Neural crest cell (in vitro differentiated cells): ENCODE data around the gene ATIC. TPM values are rescaled to one million over a fixed set of nuclear protein-coding genes. Genes with fewer than 3 reads are reported as not detected.

Source experiments
- DNase-seq: peaks from one replicate; pipeline ENCODE4 v3.0.0; 2021; ENCODE audit warnings: low read depth, mixed read lengths, low spot score
- H3K27ac Mint-ChIP-seq: one replicate; pipeline ENCODE4 v1.8.0; 2021; ENCODE audit warnings: mild to moderate bottlenecking, mixed read lengths; ENCODE audit not compliant: unreplicated experiment
- H3K27me3 Mint-ChIP-seq: 2 replicates; pipeline ENCODE4 v1.8.0; 2021; ENCODE audit warnings: low read depth, mild to moderate bottlenecking, mixed read lengths
- H3K36me3 Mint-ChIP-seq: 2 replicates; pipeline ENCODE4 v1.8.0; 2021; ENCODE audit warnings: low read depth, mild to moderate bottlenecking, mixed read lengths
- H3K4me1 Mint-ChIP-seq: 2 replicates; pipeline ENCODE4 v1.8.0; 2021; ENCODE audit warnings: mixed read lengths
- H3K4me3 Mint-ChIP-seq: one replicate; pipeline ENCODE4 v1.8.0; 2021; ENCODE audit warnings: mild to moderate bottlenecking, mixed read lengths
- H3K9me3 Mint-ChIP-seq: 2 replicates; pipeline ENCODE4 v1.8.0; 2021; ENCODE audit warnings: mixed read lengths
- total RNA-seq: library from RNA; stranded (reverse); gene quantifications from 2 replicates; pipeline ENCODE4 v1.2.1, GENCODE V29; 2021
- TF ChIP-seq, protein P1 (sequence below): fragments of 200-600 bp; sonication (generic); conservative IDR thresholded peaks from 2 replicates; pipeline ENCODE4 v1.5.0; 2021; ENCODE audit warnings: antibody characterized with exemption, mild to moderate bottlenecking

Gene ATIC
- total RNA-seq, 1 donor from 2014 or later = 206 TPM

- no peak for DNase-seq
- H3K4me3 Mint-ChIP-seq = no peak overlapping the region
- TF ChIP-seq, protein P1, sequence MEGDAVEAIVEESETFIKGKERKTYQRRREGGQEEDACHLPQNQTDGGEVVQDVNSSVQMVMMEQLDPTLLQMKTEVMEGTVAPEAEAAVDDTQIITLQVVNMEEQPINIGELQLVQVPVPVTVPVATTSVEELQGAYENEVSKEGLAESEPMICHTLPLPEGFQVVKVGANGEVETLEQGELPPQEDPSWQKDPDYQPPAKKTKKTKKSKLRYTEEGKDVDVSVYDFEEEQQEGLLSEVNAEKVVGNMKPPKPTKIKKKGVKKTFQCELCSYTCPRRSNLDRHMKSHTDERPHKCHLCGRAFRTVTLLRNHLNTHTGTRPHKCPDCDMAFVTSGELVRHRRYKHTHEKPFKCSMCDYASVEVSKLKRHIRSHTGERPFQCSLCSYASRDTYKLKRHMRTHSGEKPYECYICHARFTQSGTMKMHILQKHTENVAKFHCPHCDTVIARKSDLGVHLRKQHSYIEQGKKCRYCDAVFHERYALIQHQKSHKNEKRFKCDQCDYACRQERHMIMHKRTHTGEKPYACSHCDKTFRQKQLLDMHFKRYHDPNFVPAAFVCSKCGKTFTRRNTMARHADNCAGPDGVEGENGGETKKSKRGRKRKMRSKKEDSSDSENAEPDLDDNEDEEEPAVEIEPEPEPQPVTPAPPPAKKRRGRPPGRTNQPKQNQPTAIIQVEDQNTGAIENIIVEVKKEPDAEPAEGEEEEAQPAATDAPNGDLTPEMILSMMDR = no peak
- peaks cover 36% of the 10 kb centered on the region for H3K36me3 Mint-ChIP-seq
- no peaks in the 10 kb centered on the region for H3K4me1 Mint-ChIP-seq
- H3K27ac Mint-ChIP-seq = no peak overlapping the region
- no peaks in the 10 kb centered on the region for H3K9me3 Mint-ChIP-seq
- H3K27me3 Mint-ChIP-seq = no peaks in the 10 kb centered on the region
Observed at GRCh38 chr2:215379039-215379438, 67.2 kb downstream of the ATIC start.

- H3K27me3 Mint-ChIP-seq = no peaks in the 10 kb centered on the region
- no peaks in the 10 kb centered on the region for H3K9me3 Mint-ChIP-seq
- H3K36me3 Mint-ChIP-seq = peaks cover 27% of the 10 kb centered on the region
- H3K4me3 Mint-ChIP-seq = no peak overlapping the region
- H3K27ac Mint-ChIP-seq = no peak overlapping the region
- TF ChIP-seq, protein P1 = no peak
- DNase-seq = no peak
- H3K4me1 Mint-ChIP-seq = no peaks in the 10 kb centered on the region
Observed at GRCh38 chr2:215379948-215380347, 68.1 kb downstream of the ATIC start.

DNA sequence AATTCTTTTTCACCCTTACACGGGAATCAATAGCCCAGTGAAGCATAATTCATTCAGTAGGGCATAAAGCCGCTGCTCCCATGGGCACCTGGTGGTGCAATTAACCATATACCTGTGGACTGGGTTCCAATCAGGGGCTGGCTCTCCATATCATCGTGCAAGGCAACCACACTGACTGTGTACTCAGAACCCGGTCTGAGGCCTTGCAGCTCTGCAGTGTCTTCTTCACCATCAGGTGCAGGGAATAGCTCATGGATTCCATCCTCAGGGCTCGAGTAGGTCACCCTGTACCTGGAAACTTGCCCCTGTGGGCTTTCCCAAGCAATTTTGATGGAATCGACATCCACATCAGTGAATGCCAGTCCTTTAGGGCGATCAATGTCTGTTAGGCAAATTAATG lies 68.8 kb downstream of the ATIC start:
- DNase-seq = no peak
- H3K27me3 Mint-ChIP-seq = no peaks in the 10 kb centered on the region
- H3K4me1 Mint-ChIP-seq = no peaks in the 10 kb centered on the region
- H3K4me3 Mint-ChIP-seq = no peak overlapping the region
- H3K36me3 Mint-ChIP-seq = peaks cover 27% of the 10 kb centered on the region
- H3K9me3 Mint-ChIP-seq = no peaks in the 10 kb centered on the region
- TF ChIP-seq, protein P1 = no peak
- H3K27ac Mint-ChIP-seq = peak overlapping the region; percentile 67

DNA sequence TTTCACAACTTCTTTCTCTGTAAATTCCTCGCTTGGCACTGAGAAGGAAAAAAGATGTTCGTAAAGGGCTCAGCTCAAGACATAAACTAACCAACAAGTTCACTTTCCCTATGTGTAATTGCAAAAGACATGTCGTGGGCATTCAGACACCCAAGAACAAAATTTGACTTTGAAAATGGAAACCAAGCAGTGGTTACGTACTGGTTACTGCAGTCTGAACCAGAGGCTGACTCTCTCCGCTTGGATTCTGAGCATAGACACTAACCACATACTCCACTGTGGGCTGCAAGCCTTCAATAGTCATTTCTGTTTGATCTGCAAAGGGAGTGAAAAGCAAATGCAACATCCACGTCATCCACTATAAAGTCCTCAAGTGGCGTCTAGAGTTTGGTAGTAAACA lies 70.2 kb downstream of the ATIC start:
- Mint-ChIP-seq H3K27ac (no peak overlapping the region), H3K36me3 (peaks cover 31% of the 10 kb centered on the region)

DNA sequence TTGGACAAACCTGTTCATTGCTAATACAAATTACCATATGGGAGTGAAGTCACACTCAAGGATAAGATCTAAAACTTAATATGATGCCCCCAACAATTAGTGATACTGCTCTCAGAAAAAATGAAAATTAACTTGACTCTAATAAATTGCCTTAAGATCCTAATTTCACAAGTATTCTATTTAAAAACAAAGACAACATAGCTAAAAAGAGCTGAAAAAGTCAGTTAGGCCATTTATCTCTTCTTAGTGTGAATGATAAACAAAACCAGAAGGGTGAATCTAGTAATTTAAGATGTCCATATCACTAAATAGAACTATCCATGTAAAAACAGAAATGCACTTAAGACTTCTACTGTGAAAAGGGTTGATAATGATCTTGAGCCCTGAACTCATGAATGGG lies 70.6 kb downstream of the ATIC start:
- no peak overlapping the region for H3K27ac Mint-ChIP-seq
- H3K27me3 Mint-ChIP-seq = no peaks in the 10 kb centered on the region
- peaks cover 27% of the 10 kb centered on the region for H3K36me3 Mint-ChIP-seq
- TF ChIP-seq, protein P1 = no peak
- H3K4me3 Mint-ChIP-seq = no peak overlapping the region
- H3K4me1 Mint-ChIP-seq = no peaks in the 10 kb centered on the region
- H3K9me3 Mint-ChIP-seq = no peaks in the 10 kb centered on the region
- DNase-seq = no peak

More for the DNA sequence above, 70.2 kb downstream of the ATIC start:
- no peaks in the 10 kb centered on the region for H3K9me3 Mint-ChIP-seq
- no peak overlapping the region for H3K4me3 Mint-ChIP-seq
- H3K4me1 Mint-ChIP-seq = no peaks in the 10 kb centered on the region
- no peak for DNase-seq
- H3K27me3 Mint-ChIP-seq = no peaks in the 10 kb centered on the region
- TF ChIP-seq, protein P1 = no peak
